ENCODE data around the gene PCDHGA11.
A peak's percentile ranks its signal among the peaks of the same experiment; 100 is the strongest.

PCDHGA11 gene

DNA sequence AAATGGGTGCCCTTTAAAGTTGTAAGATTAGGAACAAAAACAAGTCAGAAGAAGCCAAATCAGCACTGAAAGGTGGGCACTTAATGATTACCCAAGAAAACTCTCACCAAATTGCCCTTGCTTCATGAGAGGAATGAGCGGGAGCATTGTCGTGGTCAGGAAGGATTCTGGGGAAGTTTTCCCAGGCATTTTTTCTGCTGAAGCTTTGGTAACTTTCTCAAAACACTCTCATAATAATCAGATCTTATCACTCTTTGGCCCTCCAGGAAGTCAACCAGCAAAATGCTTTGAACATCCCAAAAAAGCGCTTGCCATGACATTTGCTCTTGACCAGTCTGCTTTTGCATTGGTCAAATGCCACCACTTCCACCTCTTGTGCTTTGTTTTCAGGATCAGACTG is 44.5 kb downstream of the PCDHGA11 start:
- Histone ChIP-seq H4K8ac (ENCODE audit: low read depth, low read length) (no peak overlapping the region), H3K23ac (ENCODE audit: low read length) (no peak overlapping the region), H3K79me1 (ENCODE audit: low read length) (no peaks in the 10 kb centered on the region), H2BK12ac (ENCODE audit: low read length) (no peak overlapping the region), H2AFZ (ENCODE audit: insufficient read depth, low read length, poor library complexity) (no peak overlapping the region), H3K36me3 (ENCODE audit: control insufficient read depth in 1 of 2, insufficient read depth in 2 of 2, low read length in 2 of 2) (peaks cover 5 to 10% of the 10 kb centered on the region in 2 experiments), H3K4me2 (ENCODE audit: low read length) (no peak overlapping the region), H3K79me2 (ENCODE audit: control insufficient read depth, insufficient read depth, low read length, poor library complexity) (no peaks in the 10 kb centered on the region), H3K18ac (ENCODE audit: low read length) (no peak overlapping the region), H4K12ac (ENCODE audit: low read depth, low read length) (no peak overlapping the region), H3K9ac (ENCODE audit: low read length) (no peak overlapping the region), H3K4ac (ENCODE audit: low read depth, low read length) (no peak overlapping the region), H3K14ac (ENCODE audit: low read length) (no peak overlapping the region), H3K27me3 (ENCODE audit: insufficient read depth, low read length) (no peaks in the 10 kb centered on the region), H3K4me1 (ENCODE audit: control insufficient read depth in 1 of 2, insufficient read depth in 2 of 2, low read length in 2 of 2) (no peaks in the 10 kb centered on the region), H4K91ac (ENCODE audit: low read depth, low read length) (no peak overlapping the region), H3K27ac (ENCODE audit: low read depth, low read length) (no peak overlapping the region), H3K4me3 (ENCODE audit: low read depth, low read length) (no peak overlapping the region), H2AK5ac (ENCODE audit: low read length) (no peak overlapping the region), H3K9me3 (ENCODE audit: insufficient read depth, low read depth, low read length) (no peaks in the 10 kb centered on the region), H2BK120ac (ENCODE audit: insufficient read depth, low read length, poor library complexity) (no peak overlapping the region), H2BK5ac (ENCODE audit: low read depth, low read length, poor library complexity) (peak overlapping the region; percentile 21)
- no CpG with 5 or more reads among the region's 3 CpGs for WGBS (ENCODE audit: extremely low coverage, insufficient coverage, insufficient read length)
- peak; percentile 42 to 60 for DNase-seq
